CD4-positive, alpha-beta T cell treated with Interleukin-15 for 4 hours (primary cell): Measurements from ENCODE around the gene NUP188.
"Not testable (repeated sequence)": the region's sequence is repeated elsewhere in the genome, so short reads cannot be mapped to it uniquely, and the experiment has no call there.

Experiments
- DNase-seq: peaks from one replicate; pipeline ENCODE4 v3.0.0-alpha.2; 2020; ENCODE audit warnings: low spot score

The NUP188 gene

DNA sequence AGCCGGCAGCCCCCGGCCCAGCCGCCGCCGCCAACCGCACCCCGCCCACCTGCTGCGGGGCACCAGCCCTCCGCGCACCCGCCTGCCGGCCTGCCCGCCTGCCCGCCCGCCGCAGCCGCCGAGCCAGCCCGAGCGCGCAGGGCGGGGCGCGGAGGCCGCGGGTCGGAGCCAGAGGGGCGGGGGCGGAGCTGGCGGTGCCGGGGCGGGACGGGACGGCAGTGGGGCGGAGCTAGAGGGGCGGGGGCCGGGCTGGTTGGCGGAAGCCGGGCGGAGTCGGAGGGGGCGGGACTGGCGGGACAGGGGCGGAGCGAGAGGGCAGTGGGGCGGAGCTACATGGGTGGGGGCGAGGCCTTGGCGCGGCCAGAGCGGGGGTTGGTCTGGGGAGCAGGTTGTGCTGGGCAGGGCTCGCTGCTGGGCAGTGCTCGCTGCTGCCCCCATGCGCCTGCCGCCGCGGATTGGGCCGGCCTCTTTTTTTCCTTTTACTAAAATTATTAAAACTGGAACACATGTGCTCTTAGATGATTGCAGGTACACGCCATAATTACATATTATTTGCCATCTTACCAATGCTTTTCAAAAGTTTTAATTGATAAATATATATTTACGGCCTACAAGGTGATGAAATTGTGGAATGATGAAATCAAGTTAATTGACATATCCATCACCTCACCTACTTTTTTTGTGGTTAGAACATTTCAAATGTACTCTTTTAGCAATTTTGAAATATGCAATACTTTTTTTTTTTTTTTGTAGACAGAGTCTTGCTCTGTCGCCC lies 80.9 kb downstream of the NUP188 start, which contains the start of gene SH3GLB2:
Gene SH3GLB2, minus strand, starts transcription at position 140 of the 775 bp plus-strand sequence. CDS start 177 bp downstream, outside the sequence.
- peak; percentile 93 for DNase-seq

DNA sequence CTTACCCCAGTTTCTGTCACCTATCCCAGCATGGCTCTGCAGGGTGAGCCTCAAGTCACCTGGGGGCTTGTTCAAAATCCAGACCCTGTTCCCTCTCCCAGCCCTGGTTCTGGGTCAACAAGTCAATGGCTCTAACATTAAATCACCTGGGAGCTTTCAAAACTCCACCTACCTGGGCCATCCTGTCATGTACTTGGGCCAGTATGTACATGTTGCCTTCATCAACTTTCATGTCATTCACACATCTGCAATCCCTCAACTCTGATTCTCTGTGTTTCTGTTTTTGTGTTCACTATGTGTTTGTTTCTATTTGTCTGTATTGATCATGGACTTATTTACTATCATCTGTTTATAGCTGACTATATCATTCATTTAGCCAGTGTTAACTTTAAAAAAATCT lies 82.7 kb downstream of the NUP188 start:
- DNase-seq = no peak

DNA sequence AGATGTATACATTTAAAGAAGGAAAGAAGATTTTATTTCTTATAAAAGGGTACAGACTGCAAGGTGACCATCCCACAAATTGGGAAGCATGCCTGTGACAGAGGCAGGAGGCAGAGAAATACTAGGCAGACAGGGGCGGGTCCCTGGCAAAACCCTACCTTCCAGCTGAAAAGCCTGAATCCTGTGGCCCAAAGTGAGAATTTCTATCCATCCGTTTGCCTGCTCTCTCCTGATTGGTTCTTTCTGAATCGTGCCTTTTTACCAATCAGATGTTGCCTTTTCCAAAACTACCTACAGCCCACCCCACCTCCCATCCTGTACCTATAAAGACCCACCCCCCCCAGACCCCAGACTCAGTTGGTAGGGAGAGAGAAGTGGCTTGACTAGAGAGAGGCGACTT lies 84.0 kb downstream of the NUP188 start:
- DNase-seq = no peak

DNA sequence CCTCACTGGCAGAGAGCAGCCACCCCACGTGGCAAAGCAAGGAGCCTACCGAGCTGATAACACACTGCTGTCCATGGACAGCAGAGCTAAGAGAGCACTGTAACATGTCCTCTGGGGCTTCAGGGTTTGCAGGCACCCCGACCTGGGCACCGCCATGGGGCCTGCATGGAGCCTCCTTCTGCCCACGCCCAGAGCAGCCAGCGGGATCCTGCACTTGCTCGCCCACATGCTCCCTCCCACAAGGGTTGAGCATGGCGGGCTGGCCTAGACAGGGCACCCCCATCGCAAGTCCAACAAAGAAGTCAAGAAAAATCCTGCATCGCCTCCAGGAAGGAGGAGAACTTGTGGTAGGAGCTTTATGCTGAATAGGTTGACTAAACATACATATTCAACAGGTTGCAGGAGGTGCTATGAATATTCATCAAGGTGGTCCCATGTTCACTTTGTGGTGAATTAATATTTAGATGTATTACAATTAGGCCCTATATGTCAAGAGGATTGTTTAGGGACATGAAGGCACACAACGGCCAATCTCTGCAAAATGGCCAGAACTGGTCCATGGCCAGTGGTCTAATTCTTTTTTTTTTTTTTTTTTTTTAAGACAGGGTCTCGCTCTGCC lies 85.2 kb downstream of the NUP188 start:
- no peak for DNase-seq

DNA sequence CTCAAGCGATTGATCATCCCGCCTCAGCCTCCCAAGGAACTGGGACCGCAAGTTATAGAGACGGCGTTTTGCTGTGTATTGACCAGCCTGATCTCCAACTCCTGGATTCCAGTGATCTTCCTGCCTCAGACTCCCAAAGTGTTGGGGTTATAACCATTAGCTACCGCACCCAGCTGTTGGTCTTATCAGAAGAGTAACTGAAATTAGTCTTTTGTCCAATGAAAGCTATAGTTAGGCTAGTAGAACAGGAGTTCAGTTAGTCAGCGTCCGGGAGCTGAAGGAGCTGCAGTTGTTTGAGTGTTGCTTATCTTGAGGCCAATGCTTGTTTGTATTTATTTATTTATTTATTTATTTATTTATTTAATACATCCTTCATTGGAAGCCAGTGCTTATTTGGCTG lies 85.7 kb downstream of the NUP188 start:
- DNase-seq = no peak

DNA sequence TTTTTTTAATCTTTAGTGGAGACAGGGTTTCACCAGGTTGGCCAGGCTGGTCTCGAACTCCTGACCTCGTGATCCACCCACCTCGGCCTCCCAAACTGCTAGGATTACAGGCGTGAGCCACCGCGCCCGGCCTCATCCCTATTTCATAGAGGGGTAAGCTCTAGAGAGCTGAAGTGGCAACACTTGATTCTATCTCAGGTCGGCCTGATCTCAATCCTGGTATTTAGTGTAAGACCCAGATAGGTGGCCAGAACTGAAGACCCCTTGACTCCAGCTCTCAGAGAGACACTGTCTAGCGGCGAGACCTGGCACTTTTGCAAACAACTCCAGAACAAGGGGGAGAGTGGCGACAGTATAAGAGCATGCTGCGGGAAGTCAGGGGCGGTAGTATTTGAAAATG lies 88.3 kb downstream of the NUP188 start:
- not testable (repeated sequence) for DNase-seq

DNA sequence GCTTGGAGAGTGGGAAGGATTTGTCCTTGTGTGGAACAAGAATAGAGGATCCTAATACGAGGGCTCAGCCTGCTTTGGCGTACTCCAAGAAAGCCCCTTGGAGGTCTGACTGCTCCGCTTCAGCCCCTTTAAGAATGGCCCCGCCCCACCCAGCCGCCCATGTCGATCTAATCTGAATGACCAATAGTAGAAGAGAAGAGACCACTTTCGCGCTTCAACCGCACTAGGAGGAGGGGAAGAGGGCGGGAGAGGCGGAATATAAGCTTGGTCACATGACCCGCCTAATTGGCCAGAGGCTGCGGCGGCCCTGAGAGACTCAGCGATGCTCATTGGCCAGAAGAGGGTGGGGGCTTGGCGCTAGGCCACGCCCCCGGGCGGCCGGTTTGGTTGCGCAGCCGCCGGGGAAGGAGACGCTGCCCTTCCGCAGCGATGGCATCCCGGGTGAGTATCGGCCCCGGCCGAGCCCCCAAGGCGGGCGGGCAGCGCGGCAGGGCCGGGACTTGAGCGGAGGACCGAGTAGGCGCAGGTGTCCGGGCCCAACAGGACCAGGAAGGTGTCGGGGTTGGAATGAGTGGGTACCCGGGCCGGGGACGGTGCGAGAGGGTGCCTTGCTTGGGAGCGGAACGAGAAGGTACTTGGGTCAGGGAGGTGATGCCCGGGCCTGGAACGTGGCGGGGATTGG lies 88.9 kb downstream of the NUP188 start, which contains the start of gene MIGA2:
Gene MIGA2, plus strand, starts transcription at position 386 of the 682 bp plus-strand sequence. CDS start 3,969 bp downstream, outside the sequence.
- peak; percentile 97 for DNase-seq

DNA sequence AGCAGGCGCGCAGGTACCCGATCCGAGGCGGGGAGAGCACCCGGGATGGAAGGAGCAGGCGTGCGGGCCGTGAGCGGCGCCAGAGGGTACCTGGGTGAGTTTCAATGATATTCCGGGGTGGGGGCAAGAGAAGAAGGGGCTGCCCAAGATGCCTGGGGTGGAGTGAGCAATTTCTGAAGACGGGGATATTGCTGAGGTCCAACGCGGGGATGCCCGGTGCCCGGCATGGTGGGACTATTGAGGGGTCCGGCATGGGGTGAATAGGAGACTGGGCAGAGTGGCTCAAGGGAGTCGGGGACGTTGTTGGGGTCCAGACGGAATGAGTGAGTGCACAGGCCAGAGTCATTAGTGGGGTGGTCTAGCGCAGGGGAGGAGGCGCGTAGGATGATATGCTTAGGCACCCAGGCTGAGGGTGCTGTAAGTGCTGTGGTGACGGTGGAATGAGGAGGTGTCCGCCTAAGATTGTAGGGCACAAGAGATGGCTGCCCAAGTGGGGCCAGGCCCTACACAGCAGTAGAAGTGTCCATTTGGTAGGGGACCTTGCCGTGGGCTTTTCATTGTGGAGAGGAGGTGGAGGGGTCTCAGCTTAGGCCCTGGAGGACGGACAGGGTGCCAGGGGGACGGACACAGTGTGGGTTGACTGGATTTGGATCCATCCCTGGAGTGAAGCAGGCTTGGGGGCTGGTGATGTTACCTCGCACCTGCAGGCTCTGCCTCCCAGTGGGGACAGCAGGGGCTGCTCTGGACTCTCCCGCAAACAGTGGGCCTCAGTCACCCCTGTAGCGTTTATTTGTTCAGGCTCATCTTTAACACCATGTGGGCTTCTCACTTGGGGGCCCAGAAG lies 89.6 kb downstream of the NUP188 start:
- DNase-seq = no peak

DNA sequence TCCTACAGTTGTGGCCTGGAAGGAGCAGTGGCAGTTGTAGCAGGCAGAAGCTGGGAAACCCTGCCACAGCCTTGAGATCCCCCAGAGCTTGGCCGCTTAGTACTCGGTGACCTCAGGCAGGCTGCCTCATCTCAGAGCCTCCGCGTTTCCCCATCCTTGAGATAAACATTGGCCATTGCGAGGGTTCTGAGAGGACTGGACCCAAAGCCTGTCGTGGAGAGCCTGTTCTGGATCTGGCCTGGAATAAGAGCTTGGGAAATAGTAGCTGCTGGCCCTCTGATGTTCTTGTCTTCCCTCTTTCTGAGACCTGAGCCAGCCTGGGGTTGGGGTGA lies 90.2 kb downstream of the NUP188 start:
- DNase-seq = no peak

DNA sequence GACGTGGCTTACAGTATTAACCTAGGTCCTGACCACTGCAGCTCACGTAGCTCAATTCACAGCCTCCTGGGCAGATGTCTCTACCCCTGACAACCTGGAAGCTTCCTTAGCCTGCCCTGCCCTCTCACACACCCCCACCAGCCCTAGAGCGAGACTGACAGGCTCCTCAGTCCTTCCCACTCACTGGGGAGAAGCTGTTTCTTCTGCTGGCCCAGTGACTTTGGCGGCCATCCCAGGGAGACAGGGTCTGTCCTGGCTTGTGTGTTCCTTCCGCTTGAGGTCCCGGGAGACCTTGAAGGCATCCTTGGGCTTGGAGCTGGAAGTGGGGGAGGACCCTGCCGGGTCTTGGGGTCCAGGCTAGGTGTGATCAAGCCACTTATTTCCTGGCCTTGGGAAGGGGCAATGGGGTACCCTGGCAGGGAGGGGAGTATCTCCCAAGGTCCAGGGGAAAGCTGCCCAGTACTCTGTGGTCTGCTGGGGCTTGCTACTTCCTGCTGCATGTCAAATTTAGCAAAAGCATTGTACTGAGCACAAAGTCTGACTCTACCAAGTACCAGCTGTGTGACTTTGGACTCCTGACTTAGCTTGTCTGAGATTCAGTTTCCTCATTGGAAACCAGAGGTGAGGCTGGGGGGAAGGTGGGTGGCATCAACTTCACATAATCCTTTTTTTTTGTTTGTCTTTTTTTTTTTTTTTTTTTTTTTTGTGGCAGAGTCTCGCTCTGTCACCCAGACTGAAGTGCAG lies 90.8 kb downstream of the NUP188 start:
- no peak for DNase-seq

DNA sequence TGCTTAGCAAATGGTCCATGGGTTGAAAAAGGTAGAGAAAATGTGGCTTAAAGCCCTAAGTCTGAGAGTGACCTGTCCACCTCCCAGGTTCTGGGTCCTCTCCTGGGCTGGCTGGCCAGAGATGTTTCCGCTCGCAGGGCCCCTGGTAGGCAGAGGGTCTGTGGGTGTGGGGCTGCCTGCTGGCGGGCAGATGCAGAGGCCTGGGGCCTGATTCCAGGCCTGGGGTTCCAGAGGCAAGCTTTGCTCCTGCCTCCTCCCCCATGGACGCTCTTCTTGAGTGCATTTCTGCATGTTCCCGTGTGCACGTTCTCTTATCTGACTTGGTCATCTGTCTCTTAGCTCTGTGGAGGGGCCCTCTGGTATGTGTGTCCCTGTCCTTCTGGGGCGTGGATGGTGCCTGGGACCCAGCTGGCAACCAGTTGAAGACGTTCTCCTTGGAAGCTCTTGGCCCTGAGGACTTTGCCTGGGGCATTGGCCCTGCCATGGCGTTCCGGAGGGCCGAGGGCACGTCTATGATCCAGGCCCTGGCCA lies 92.7 kb downstream of the NUP188 start:
- DNase-seq = no peak

DNA sequence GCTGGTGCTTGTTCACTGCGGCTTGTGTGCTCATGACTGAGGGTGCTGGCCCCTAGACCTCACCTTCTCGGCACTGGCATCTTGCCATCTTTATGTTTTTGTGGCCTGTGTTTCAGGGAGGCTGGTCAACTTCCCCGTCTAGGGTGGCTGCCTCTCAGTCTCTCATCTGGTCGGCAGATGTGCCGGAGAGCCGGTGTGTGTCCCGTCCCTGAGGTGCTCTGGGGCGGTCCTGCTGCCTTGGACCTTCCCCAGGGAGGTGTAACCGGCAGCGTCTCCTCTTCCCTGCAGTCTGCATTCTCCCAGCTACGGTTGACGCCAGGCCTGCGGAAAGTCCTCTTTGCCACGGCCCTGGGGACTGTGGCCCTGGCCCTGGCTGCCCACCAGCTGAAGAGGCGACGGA lies 94.5 kb downstream of the NUP188 start:
- no peak for DNase-seq

DNA sequence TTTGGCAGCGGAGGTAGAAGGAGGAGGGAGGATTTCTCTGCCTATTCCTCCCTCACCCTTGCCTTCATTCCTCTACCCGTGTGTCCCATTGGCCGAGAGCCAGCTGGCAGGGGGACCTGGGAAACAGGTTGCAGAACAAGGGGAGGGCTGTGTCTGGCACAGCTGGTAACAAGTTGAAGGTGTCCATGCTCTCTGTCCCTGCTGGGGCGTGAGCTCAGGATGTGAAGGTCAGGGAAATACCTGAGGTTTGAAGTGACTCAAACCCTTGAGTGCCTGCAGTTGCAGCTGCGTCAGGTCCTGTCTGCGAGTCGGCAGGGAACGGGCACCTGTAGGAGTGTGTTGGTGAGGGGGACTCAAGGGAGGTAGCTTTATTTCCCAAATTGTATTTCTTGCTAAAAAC lies 105.1 kb downstream of the NUP188 start:
- no peak for DNase-seq

DNA sequence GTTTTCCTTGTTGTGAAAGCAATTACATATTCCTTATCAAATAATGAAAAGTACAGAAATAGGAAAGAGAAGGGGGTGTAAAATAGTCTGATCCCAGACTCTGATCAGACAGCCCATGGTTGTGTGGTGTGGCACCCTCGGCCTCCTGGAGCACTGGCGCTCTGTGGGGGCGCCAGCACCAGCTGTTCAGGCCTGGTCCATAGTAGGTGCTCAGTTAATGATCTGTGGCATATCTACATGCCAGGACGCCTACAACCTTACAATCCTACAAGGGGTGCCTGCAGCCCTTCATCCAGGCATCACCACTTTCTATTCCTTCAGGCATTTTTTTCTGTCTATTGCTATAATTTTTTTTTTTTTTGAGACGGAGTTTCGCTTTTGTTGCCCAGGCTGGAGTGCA lies 105.5 kb downstream of the NUP188 start:
- DNase-seq = no peak

DNA sequence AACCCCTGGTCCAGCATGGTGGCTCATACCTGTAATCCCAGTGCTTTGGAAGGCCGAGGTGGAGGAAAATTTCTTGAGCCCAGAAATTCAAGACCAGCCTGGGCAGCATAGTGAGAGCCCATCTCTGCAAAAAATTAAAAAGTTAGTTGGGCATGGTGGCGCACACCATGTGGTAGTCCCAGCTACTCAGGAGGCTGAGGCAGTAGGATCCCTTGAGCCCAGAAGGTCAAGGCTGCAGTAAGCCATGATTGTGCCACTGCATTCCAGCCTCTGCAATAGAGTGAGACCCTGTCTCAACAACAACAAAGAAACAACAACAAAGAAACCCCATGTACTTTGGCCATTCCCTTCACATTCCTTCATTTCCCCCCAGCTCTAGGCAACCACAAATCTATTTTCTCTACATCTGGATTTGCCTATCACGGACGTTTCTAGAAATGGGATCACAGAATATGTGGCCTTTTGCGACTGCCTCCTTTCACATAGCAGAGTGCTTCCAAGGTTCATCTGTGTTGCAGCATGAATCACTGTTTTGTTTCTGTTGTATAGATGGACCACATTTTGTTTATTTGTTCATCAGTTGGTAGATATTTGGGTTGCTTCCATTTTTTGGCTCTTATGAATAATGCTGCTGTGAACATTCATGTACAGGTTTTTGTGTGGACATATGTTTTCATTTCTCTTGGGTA lies 106.8 kb downstream of the NUP188 start:
- no peak for DNase-seq
